Spleen (tissue), 11 donors: ENCODE measurements around the gene KIF26B. TPM values are rescaled to one million over a fixed set of nuclear protein-coding genes. Genes with fewer than 3 reads are reported as not detected.

Experiments used
- DNase-seq: peaks from one replicate; pipeline ENCODE4 v3.0.0-alpha.2; 2020
- H3K27ac ChIP-seq, 8 donors: fragments of 200-600 bp; sonication (generic) in 7 of 8; 1 replicate in 4 of 8; 2 replicates in 4 of 8; pipeline versions ENCODE4 v1.5.0 to v1.8.0; 2016 to 2021; ENCODE audit warnings: inconsistent platforms in 4 of 8, mild to moderate bottlenecking in 4 of 8, moderate library complexity in 1 of 8
- H3K27me3 ChIP-seq, 7 donors: fragments of 200-600 bp; sonication (generic) in 6 of 7; replicated peaks in 1 of 7; 1 replicate in 4 of 7; 2 replicates in 3 of 7; pipeline versions ENCODE4 v1.5.0 to v1.8.0; 2016 to 2021; ENCODE audit warnings: inconsistent platforms in 3 of 7, mild to moderate bottlenecking in 1 of 7
- H3K36me3 ChIP-seq, 6 donors: fragments of 200-600 bp; sonication (generic) in 5 of 6; 1 replicate in 4 of 6; 2 replicates in 2 of 6; pipeline versions ENCODE4 v1.5.0 to v1.8.0; 2016 to 2021; ENCODE audit warnings: inconsistent platforms in 2 of 6
- H3K4me1 ChIP-seq, 6 donors: fragments of 200-600 bp; sonication (generic) in 5 of 6; 1 replicate in 3 of 6; 2 replicates in 3 of 6; pipeline versions ENCODE4 v1.5.0 to v1.8.0; 2016 to 2021; ENCODE audit warnings: inconsistent platforms in 3 of 6
- H3K4me3 ChIP-seq, 8 donors: fragments of 200-600 bp; sonication (generic) in 7 of 8; 1 replicate in 4 of 8; 2 replicates in 4 of 8; pipeline versions ENCODE4 v1.5.0 to v1.8.0; 2016 to 2021; ENCODE audit warnings: inconsistent platforms in 4 of 8, mild to moderate bottlenecking in 4 of 8, moderate library complexity in 2 of 8
- H3K9me3 ChIP-seq, 8 donors: fragments of 200-600 bp; sonication (generic) in 7 of 8; 1 replicate in 4 of 8; 2 replicates in 4 of 8; pipeline versions ENCODE4 v1.5.0 to v1.8.0; 2016 to 2021; ENCODE audit warnings: inconsistent platforms in 4 of 8
- CTCF ChIP-seq, 11 experiments: fragments of 200-600 bp in 7 of 11; fragments of 450-650 bp in 4 of 11; sonication (generic) in 4 of 11; IDR thresholded peaks in 8 of 11; conservative IDR thresholded peaks in 3 of 11; 1 replicate in 7 of 11; 2 replicates in 4 of 11; pipeline versions ENCODE4 v1.4.0 to v1.8.0; 2016 to 2021; ENCODE audit warnings: antibody characterized with exemption in 11 of 11, inconsistent platforms in 4 of 11, mild to moderate bottlenecking in 1 of 11
- POLR2A ChIP-seq, 3 donors: fragments of 450-650 bp; IDR thresholded peaks; one replicate each; pipeline ENCODE4 v1.5.1; 2017; ENCODE audit warnings: antibody characterized with exemption in 3 of 3, mild to moderate bottlenecking in 1 of 3
- POLR2AphosphoS5 ChIP-seq, 3 donors: sonication (generic); formaldehyde crosslinking; IDR thresholded peaks; one replicate each; pipeline ENCODE4 v1.5.1; 2017; ENCODE audit warnings: antibody characterized with exemption in 3 of 3
- WGBS, 5 donors: extraction: QIAGEN DNeasy Blood & Tissue Kit in 3 of 5; methylation state at CpG; one replicate each; pipeline versions ENCODE4 v1.1.5 to v1.1.7; 2013 to 2018; 5-methylcytosine and 5-hydroxymethylcytosine counted together
- intact Hi-C: fragments of 100-400 bp; cut with DNase I; formaldehyde crosslinking; loops from one replicate; pipeline ENCODE4 v1.15.0; 2023; ENCODE audit warnings: low total_unique reads
- polyA plus RNA-seq, 3 donors: library from polyadenylated mRNA; stranded (reverse); fragments of 200-250 nt; gene quantifications; one replicate each; pipeline ENCODE4 v1.2.1, GENCODE V29; 2013
- total RNA-seq, 7 donors: library from RNA; depleted of rRNA in 3 of 7; stranded (reverse); fragments of >200 nt in 3 of 7; fragmentation: NEBNext Ultra II Directional in 4 of 7; extraction: Animal tissue kit (Norgen Biotek cat#: 25700) in 4 of 7; gene quantifications; one replicate each; pipeline versions ENCODE4 v1.1.0 to v1.2.1, GENCODE V29; 2016 to 2021
- donor health status: healthy with polysubstance abuse.
- donor health status: DM: no; HTN: no; CAD: no; lungs with moderate emphysema.
- donor health status: DM: no; HTN: no; CAD: no.
- donor health status: Bipolar disorder and iron deficiency.
- donor health status: healthy.
- donor health status: DM: no; HTN: no; CAD: no.
- donor health status: DM: yes; HTN: yes; CAD: no.

KIF26B gene
- total and polyA plus RNA-seq, 10 donors = 0.07 to 4.5 (median 0.60) TPM; not detected in 1

DNA sequence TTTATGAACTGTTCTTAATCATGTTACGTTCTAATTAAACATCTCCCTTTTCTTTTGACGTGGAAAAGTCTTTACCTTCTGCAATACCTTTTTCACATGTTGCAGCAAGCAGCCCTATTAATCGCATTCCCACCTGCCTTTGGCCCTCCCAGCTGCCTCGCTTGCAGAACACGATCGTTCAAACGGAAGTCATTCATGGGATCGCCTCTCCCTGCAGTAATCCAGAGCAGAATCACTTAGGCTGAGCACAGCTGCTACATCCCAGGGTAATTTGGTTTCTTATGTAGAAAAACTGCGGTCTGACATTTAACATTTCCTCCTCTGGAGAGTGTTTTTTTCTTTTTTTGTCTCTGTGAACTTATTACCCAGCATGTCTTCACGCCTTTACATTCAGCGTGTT is 206.3 kb downstream of the KIF26B start:
- no peak overlapping the region for H3K27ac ChIP-seq
- intact Hi-C loops = no loop called here
- H3K4me1 ChIP-seq = no peaks in the 10 kb centered on the region
- H3K27me3 ChIP-seq = no peaks in the 10 kb centered on the region
- H3K4me3 ChIP-seq = no peak overlapping the region
- 79 to 87% (median 82%) methylated on average over 11 of the region's 11 CpGs for WGBS, 5 donors
- H3K36me3 ChIP-seq = no peaks in the 10 kb centered on the region
- no peaks in the 10 kb centered on the region for H3K9me3 ChIP-seq
- no peak for DNase-seq
- TF ChIP-seq POLR2AphosphoS5 (IDR thresholded peaks at IDR 0.05) (no peak), POLR2A (IDR thresholded peaks at IDR 0.05) (no peak), CTCF (IDR thresholded peaks at IDR 0.05 in 8 of 11, conservative IDR thresholded peaks at IDR 0.05 in 3 of 11) (no peak)

DNA sequence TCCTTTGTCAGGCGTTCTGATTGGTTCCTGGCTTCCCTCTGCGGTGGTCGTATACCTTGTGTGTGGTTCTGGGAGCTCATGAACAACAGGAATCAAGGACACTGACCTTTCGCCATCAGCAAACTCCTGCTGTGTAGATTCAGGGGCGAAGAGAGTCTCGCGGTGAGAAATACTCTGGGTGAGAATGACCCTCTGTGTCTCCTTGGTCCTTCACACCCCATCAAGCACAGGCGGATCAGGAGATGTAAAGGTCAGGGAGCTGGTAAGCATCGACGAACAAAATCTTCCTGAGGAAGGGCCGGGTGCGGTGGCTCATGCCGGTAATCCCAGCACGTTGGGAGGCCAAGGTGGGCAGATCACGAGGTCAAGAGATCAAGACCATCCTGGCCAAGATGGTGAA is 207.2 kb downstream of the KIF26B start:
- H3K9me3 ChIP-seq = no peaks in the 10 kb centered on the region
- no peaks in the 10 kb centered on the region for H3K27me3 ChIP-seq
- no peaks in the 10 kb centered on the region for H3K36me3 ChIP-seq
- intact Hi-C loops = no loop called here
- TF ChIP-seq CTCF (IDR thresholded peaks at IDR 0.05 in 8 of 11, conservative IDR thresholded peaks at IDR 0.05 in 3 of 11) = no peak
- 90 to 98% (median 92%) methylated on average over 15 of the region's 15 CpGs for WGBS, 5 donors
- no peaks in the 10 kb centered on the region for H3K4me1 ChIP-seq
- DNase-seq = no peak
- H3K4me3 ChIP-seq = no peak overlapping the region
- H3K27ac ChIP-seq = no peak overlapping the region

DNA sequence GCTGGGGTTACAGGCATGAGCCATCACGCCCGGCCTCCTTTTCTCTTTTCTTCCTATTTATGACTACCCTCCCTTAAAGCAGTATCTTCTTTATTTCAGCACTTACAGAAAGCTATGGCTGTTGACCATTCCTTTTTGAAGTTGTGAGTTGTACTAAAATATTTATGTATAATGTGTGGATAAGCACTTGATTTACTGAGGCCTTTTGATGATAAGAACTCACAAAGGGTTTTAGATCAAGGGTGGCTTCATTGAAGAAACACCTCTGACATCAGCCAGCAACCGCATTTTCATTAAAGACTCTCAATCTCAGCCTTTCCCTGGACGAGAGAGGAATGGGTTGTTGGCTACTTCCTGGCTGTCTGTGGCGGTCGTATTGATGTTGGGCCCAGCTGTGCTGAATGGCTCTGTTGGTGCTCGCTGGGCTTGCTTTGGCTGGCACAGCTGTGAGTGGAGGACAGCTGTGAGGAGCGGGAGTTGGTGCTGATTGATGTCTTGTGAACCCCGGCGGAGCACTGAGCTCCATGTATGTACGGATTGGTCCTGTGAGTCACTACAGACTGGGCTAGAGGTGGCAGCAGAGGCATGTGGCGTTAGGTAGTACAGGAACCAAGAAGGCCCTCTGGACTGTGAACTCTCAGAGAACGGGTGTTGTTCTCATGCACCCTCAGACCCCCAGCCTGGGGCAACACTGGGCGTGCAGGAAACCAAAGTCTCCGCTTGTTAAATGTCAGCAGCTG is 208.8 kb downstream of the KIF26B start:
- DNase-seq = peak; percentile 70
- Histone ChIP-seq H3K9me3 (no peaks in the 10 kb centered on the region), H3K4me3 (no peak overlapping the region), H3K27ac (no peak overlapping the region), H3K4me1 (no peaks in the 10 kb centered on the region), H3K27me3 (no peaks in the 10 kb centered on the region), H3K36me3 (no peaks in the 10 kb centered on the region)
- TF ChIP-seq POLR2A (IDR thresholded peaks at IDR 0.05) (no peak), POLR2AphosphoS5 (IDR thresholded peaks at IDR 0.05) (no peak), CTCF (IDR thresholded peaks at IDR 0.05 in 8 of 11, conservative IDR thresholded peaks at IDR 0.05 in 3 of 11) (no peak)
- WGBS, 5 donors = 73 to 88% (median 83%) methylated on average over 14 to 15 of the region's 15 CpGs
- intact Hi-C loops = no loop called here

DNA sequence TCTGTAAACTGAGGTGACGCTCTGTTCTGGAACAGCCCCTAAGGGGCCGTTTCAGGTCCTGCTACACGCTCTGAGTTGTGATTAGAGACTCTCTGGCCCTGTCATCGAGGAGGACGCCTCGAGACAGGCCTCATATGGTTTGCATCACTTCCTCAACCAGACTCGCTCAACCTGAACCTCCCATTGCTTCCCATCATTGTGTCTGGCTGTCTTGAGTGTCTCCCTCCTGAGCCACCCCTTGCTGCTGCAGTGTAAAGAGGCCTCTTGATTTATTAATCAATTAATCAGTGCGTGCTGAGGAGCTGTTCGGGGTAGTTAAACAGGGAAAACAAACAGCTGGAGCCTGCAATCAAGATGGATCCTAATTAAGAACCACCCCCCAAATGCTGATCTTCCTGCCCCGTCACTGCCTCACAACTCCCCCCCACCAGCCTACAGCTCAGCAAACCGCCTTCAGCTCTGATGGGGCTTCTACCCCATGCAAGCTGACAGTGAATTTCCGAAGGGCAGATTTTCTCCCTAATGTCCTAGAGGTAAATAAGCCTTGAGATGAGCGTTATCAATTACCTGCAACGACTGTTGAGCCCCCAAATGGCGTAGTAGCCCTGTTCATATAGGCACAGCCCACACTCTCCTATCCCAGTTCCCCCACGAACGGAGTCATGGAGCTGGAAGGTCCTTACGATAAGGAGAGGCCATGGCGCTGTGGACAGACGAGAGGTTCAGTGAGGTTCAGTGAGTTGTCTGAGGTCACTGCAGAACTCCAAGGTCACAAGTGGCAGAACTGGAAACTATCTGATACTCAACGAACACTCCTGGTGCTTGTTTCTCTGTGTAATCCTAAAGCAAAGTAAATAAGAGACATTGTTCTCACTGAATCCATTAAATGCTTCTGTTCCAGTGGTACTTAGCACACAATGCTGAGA is 210.6 kb downstream of the KIF26B start:
- Histone ChIP-seq H3K4me3 (no peak overlapping the region), H3K36me3 (no peaks in the 10 kb centered on the region), H3K9me3 (no peaks in the 10 kb centered on the region), H3K4me1 (no peaks in the 10 kb centered on the region), H3K27ac (no peak overlapping the region), H3K27me3 (no peaks in the 10 kb centered on the region)
- no peak for TF ChIP-seq CTCF (IDR thresholded peaks at IDR 0.05 in 8 of 11, conservative IDR thresholded peaks at IDR 0.05 in 3 of 11)
- TF ChIP-seq POLR2AphosphoS5 (IDR thresholded peaks at IDR 0.05) = no peak
- no peak for TF ChIP-seq POLR2A (IDR thresholded peaks at IDR 0.05)
- no peak for DNase-seq
- 72 to 87% (median 79%) methylated on average over 21 of the region's 21 CpGs for WGBS, 5 donors
- intact Hi-C loops = no loop called here
